GM13976 (cell line): Measurements from ENCODE around the gene OR6N1.

Experiments
- DNase-seq: peaks from one replicate; pipeline ENCODE4 v3.0.0; 2012; ENCODE audit warnings: low spot score
- in situ Hi-C: fragments of 300-500 bp; cut with MboI; formaldehyde crosslinking; loops from one replicate; pipeline ENCODE4 v1.12.0; 2022; ENCODE audit warnings: low sequenced_read_pairs, mixed read lengths, inconsistent platforms; ENCODE audit not compliant: unreplicated experiment
- TF ChIP-seq, protein P1 (sequence below): IDR thresholded peaks from 2 replicates; pipeline ENCODE4 v1.5.1; 2012; ENCODE audit warnings: borderline replicate concordance, mild to moderate bottlenecking; ENCODE audit not compliant: insufficient read depth; ENCODE audit errors: extremely low read depth, missing control alignments, control extremely low read depth

OR6N1 gene

GRCh38 chr1:158801396-158801795, 29.4 kb upstream of the OR6N1 start:
- in situ Hi-C loops: loop anchor here (10.0 kb wide), 1 partner anchor 193 kb away; no protein-coding TSS in a partner anchor
- TF ChIP-seq, protein P1, sequence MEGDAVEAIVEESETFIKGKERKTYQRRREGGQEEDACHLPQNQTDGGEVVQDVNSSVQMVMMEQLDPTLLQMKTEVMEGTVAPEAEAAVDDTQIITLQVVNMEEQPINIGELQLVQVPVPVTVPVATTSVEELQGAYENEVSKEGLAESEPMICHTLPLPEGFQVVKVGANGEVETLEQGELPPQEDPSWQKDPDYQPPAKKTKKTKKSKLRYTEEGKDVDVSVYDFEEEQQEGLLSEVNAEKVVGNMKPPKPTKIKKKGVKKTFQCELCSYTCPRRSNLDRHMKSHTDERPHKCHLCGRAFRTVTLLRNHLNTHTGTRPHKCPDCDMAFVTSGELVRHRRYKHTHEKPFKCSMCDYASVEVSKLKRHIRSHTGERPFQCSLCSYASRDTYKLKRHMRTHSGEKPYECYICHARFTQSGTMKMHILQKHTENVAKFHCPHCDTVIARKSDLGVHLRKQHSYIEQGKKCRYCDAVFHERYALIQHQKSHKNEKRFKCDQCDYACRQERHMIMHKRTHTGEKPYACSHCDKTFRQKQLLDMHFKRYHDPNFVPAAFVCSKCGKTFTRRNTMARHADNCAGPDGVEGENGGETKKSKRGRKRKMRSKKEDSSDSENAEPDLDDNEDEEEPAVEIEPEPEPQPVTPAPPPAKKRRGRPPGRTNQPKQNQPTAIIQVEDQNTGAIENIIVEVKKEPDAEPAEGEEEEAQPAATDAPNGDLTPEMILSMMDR: no peak
- DNase-seq: no peak

GRCh38 chr1:158800526-158800925, 28.5 kb upstream of the OR6N1 start:
- in situ Hi-C loops: loop anchor here (10.0 kb wide), 1 partner anchor 194 kb away; no protein-coding TSS in a partner anchor
- no peak for DNase-seq
- TF ChIP-seq, protein P1: no peak

GRCh38 chr1:158799689-158800088, 27.7 kb upstream of the OR6N1 start:
- no peak for DNase-seq
- in situ Hi-C loops: loop anchor here (10.0 kb wide), 1 partner anchor 195 kb away; no protein-coding TSS in a partner anchor

GRCh38 chr1:158798531-158798930, 26.5 kb upstream of the OR6N1 start:
- in situ Hi-C loops: no loop called here
- no peak for DNase-seq
- TF ChIP-seq, protein P1: no peak

More at GRCh38 chr1:158799689-158800088, 27.7 kb upstream of the OR6N1 start:
- TF ChIP-seq, protein P1: no peak

- in situ Hi-C loops: no loop called here
- TF ChIP-seq, protein P1: no peak
- DNase-seq: no peak
Observed at GRCh38 chr1:158794247-158794646, 22.3 kb upstream of the OR6N1 start.

- in situ Hi-C loops: no loop called here
- no peak for DNase-seq
- TF ChIP-seq, protein P1: peak; percentile 41
Observed at GRCh38 chr1:158793604-158794003, 21.6 kb upstream of the OR6N1 start.
